HG03025 (cell line): ENCODE results near the gene GNPDA1.

Experiments
- ATAC-seq: cut with Tn5 transposase; IDR thresholded peaks from one replicate; pipeline ENCODE4 v1.9.1; 2021; ENCODE audit warnings: mild to moderate bottlenecking, moderate library complexity; ENCODE audit not compliant: unreplicated experiment, low FRiP score

The GNPDA1 gene

GRCh38 chr5:141997358-141997960 lies 15.4 kb downstream of the GNPDA1 start:
- no peak for ATAC-seq

- ATAC-seq, result no peak
These were observed 17.2 kb downstream of the GNPDA1 start for GRCh38 chr5:141995656-141996055.

DNA sequence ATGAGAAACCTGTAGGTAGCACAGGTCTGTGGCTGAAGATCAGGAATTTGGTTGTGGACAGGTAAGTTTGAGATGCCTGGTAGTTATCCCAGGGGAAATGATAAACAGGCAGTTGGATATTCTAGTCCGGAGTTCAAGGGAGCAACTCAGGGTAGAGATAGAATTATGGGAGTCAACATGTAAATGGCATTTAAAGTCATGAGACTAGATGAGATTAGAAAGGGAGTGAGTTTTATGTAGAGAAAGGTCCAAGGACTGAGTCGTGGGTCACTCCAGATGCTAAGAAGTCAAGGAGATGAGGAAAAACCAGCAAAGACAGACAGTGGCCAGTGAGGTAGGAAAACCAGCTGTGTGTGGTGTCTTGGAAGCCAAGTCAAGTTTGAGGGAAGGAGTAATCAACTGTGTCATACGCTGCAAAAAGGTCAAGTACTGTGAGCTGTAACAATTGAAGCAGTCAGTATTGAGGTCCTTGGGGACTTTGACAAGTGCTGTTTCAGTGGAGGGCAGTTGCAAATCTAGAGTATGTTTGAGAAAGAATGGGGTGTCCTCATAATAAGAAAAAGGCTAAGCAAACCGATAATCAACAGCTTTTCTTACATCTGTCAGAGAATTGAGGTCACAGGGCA lies 18.2 kb downstream of the GNPDA1 start:
- no peak for ATAC-seq

GRCh38 chr5:141992349-141992963 lies 20.4 kb downstream of the GNPDA1 start:
- no peak for ATAC-seq

GRCh38 chr5:141989720-141990119 lies 23.1 kb downstream of the GNPDA1 start:
- ATAC-seq, result no peak

GRCh38 chr5:141986072-141986471 lies 26.8 kb downstream of the GNPDA1 start:
- no peak for ATAC-seq

DNA sequence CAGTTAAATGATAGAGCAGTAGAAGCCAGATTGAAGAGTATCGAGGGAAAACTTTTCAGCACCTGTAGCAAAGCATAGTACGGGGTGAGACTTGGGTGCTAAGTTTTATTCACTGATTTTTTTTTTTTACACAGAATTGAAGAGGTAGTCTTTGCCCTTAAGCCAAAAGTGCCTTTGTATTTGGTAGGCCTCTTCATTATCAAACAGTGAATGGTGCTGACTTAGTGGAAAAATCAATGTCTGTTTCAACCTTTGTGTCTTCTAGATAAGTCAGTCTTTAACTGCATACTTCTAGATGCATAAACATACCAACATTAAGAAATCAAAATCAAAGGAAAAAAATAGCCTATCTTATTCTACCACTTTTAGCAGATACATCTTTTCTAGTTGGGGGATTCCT lies 30.2 kb downstream of the GNPDA1 start:
- no peak for ATAC-seq

DNA sequence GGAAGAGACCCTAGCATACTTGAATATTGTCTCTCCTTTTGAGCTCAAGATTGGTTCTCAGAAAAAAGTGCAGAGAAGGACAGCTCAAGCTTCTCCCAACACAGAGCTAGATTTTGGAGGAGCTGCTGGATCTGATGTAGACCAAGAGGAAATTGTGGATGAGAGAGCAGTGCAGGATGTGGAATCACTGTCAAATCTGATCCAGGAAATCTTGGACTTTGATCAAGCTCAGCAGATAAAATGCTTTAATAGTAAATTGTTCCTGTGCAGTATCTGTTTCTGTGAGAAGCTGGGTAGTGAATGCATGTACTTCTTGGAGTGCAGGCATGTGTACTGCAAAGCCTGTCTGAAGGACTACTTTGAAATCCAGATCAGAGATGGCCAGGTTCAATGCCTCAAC lies 34.4 kb downstream of the GNPDA1 start:
- ATAC-seq, result no peak

- no peak for ATAC-seq
These were observed 36.7 kb downstream of the GNPDA1 start for GRCh38 chr5:141976176-141976575.

GRCh38 chr5:141973871-141974595 lies 38.8 kb downstream of the GNPDA1 start:
- ATAC-seq, result no peak

DNA sequence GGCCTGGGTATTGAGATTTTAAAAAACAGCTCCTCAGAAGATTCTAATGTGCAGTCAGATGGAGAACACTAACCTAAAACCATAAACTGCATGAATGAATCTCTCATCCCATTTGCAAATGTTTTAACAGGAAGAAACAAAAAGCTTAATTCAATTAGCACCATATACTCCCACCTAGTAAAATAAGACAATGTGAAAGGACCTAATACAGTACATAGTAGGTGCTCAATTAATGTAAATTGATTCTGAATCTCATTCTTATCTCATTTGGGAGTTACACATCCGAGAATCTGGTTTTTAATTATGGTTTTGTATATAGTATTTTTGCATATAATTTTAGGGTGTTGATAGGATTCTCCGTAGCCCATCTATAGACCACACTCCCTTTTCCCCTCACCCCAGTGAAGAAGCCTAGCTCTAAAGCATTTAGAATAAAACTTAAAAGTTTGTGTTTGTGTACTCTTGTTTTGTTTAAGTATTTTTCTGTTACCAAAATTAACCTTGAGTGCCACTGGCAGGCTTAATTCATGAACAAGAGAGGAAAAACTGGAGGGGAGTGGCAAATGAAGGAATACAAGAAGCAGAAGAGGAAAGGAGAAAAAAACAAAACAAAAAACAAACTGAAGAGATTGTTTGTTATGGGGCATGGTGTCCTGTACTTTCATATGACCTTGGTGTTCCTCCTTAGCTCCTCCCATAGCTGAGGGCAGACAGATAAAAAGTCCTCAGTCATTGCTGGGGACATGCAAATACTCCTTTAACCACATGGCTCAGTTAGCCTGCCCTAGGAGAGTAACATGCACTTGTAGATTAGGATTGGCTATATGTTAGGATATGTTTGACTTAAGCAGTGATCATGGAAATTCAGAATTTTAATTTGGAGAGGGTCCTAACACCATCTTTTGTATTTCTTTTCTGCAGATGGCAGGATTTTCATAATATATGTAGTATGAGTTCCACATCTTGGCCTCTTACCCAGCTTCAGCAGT lies 42.8 kb downstream of the GNPDA1 start:
- peak; percentile 47 for ATAC-seq

DNA sequence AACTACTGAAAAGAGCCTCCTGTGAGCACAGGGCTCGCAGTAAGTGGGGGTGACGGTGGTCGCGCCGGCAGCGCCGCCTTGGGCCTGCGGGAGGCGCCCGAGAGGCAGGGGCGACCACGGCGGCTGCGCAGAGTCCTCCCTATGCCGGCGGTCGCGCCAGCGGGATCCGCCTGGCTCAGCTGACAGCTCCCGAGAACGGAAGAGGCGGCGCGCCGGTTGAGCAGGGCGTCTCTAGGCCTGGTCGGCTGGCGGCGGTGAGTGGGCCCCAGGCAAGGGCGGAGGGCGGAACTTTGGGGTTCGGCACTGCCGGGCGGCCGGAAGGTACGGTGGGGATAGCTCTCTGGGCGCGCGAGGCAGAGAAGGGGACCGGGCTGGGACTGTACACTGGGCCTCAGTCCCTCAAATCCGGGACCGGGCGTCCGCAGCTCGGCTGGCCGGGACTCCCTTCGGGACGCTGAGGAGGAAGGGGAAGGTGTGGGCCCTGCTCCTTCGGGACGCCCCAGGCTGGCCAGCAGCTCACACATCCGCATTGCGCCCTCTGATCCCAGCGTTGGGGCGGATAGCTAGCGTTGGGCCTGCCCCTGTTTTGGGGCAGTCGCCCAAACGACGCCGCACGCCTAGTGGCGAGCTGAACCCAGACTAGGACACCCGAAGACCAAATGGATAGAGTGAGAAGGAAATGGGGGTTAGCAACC lies 43.8 kb downstream of the GNPDA1 start, which contains the start of gene RNF14:
Gene RNF14, plus strand, starts transcription at position 192 of the 695 bp plus-strand sequence. CDS start 4,484 bp downstream, outside the sequence.
- ATAC-seq, result peak; percentile 93

GRCh38 chr5:141966963-141967333 lies 45.9 kb downstream of the GNPDA1 start:
- ATAC-seq, result no peak

DNA sequence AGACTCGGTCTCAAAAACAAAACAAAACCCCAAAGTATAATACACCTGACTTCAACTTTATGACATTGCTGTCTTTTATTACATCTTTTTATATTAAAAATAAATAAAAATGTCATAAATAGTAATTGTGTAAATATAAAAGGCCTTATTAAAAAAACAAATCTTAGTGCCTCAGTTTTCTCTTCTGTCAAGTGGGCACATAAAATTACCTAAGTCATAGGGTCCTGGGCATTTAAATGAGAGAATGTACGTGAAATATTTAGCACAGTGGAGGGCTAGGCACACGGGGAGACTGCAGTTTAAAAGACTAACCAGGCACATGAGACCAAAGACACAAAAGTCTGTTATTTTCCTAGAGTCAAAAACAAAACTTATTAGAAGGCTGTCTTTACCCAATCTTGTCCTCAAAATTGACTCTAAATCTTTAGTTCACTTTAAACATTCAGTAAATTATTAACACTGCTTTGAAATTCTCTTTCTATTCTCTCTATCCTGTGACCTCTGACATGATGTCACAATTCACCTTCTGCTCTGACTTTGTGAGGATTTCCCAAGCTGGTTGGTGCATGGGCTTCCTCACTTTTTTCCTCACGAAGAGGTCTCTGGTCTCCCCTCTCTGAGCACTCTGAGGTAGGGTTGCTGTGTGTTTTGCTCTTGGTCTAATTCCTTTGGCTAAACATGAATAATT lies 46.4 kb downstream of the GNPDA1 start:
- ATAC-seq, result no peak

DNA sequence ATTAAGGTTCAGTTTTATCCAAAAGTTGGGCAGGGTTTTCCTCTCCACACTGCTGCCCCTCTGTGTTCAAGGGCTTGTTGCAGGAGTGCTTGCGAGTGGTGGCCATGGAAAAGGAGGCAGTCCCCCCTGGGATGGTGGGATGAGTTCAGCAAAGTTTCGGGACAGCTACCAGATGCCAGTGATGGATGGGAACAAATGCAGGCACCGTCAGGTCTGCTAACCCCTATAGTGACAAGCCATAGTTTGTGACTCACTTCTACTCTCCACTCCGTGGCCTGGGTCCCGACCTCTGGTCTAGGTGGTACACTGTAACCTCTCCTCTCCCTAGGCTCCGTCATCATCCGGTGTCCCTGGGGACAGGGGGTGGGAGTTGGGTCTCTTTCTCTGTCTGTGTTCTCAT lies 47.8 kb downstream of the GNPDA1 start:
- ATAC-seq, result no peak

DNA sequence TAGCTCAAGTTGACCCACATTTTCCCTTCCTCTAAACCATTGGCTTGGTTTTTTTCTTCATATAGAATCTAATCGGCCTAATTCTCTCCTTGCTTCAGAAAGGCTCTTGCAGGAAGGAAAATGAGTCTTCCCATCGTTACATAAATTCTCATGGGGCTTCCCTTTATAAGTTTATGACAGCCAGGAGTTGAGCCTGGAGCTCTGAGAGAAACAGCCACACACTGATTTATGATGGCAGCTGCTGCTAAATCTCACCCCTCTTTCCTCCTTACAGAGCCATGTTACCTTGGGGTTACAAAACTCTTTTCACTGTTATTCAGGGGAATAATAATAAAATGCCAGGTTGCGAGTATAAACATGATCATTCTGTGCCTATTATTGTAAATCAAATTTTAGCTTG lies 49.1 kb downstream of the GNPDA1 start:
- no peak for ATAC-seq

DNA sequence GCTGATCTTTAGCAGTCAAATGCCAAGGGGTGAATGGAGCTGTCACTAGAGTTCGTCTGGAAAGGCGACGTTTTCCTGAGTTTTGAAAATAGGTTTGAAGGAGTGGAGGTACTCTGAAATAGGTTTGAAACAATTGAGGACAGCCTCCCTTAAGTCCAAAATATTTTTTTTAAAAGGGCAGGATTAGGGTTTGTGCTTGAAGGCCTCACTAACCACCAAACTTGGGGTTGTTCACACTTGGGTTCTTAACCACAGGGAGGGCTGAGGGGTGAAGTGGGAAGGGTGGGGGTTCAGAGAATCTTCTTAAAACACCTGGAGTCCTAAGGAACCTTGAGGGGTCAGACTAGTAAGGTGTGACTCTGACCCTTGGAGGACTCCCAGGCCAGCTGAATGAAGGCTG lies 51.4 kb downstream of the GNPDA1 start:
- ATAC-seq, result no peak

- ATAC-seq, result peak; percentile 89
These were observed 52.1 kb downstream of the GNPDA1 start for GRCh38 chr5:141960449-141961323.
